ENCODE data around the gene AIRE. TPM values are rescaled to one million over a fixed set of nuclear protein-coding genes. Genes with fewer than 3 reads are reported as not detected.

Gene AIRE
- total RNA-seq, 6 donors from 2014 or later = not detected

DNA sequence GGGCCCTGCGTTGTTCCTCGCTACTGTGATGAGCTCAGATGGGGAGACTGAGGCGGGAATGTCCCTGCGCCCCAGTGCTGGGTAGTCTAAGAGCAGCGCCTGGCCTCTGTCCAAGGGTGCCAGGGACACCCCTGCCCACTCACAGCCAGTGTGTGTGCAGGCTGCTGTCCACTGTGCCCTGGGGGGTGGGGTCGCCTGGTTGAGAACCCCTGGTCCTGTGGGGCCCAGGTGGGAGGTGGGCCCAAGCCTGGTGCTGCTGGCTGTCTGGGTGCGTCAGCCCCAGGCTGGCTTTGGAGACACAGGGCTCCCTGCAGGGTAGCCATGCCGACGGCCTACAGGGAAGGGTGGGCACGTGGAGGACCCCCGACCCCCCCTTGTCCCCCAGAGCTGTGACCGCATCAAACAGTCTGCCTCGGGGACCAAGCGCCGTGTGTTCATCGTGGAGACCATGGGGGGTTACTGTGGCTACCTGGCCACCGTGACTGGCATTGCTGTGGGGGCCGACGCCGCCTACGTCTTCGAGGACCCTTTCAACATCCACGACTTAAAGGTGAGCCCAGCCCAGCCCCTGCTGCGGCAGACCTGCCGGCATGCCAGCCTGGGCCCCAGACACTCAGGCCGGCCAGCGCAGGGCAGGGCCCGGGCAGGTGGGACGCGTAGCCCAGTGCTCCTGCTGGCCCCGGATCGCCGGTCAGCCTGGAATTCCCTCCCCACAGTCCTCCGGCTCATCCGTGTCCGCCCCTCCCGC is 38.6 kb downstream of the AIRE start:
- peak in 1 of 2 donors; percentile 80 for DNase-seq
- ATAC-seq (ENCODE audit: low FRiP score in 2 of 2) = no peak
- no peak for TF ChIP-seq POLR2AphosphoS5 (IDR thresholded peaks at IDR 0.05)
- TF ChIP-seq EP300 (IDR thresholded peaks at IDR 0.05) = no peak
- no peak for TF ChIP-seq POLR2A (IDR thresholded peaks at IDR 0.05)
- TF ChIP-seq, protein P1, sequence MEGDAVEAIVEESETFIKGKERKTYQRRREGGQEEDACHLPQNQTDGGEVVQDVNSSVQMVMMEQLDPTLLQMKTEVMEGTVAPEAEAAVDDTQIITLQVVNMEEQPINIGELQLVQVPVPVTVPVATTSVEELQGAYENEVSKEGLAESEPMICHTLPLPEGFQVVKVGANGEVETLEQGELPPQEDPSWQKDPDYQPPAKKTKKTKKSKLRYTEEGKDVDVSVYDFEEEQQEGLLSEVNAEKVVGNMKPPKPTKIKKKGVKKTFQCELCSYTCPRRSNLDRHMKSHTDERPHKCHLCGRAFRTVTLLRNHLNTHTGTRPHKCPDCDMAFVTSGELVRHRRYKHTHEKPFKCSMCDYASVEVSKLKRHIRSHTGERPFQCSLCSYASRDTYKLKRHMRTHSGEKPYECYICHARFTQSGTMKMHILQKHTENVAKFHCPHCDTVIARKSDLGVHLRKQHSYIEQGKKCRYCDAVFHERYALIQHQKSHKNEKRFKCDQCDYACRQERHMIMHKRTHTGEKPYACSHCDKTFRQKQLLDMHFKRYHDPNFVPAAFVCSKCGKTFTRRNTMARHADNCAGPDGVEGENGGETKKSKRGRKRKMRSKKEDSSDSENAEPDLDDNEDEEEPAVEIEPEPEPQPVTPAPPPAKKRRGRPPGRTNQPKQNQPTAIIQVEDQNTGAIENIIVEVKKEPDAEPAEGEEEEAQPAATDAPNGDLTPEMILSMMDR (IDR thresholded peaks at IDR 0.05) = no peak
- no peak overlapping the region for H3K27ac ChIP-seq
- H3K27me3 ChIP-seq = no peaks in the 10 kb centered on the region
- peaks cover 20 to 90% (median 77%) of the 10 kb centered on the region in 4 donors for H3K36me3 ChIP-seq
- H3K4me3 ChIP-seq = no peak overlapping the region
- no peaks in the 10 kb centered on the region for H3K9me3 ChIP-seq
- no peaks in the 10 kb centered on the region for H3K4me1 ChIP-seq
- WGBS, 2 donors = 85 to 96% methylated on average over 8 to 20 of the region's 37 CpGs

DNA sequence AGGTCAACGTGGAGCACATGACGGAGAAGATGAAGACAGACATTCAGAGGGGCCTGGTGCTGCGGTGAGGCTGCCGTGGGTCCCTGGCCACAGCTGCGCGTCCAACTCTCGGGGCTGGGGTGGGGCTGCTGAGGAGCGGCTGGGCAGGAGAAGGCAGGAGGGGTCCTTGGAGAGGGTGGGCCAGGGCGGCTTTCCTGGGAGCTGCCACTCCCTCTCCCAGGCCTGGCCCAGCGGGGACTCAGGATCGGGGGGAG is 39.1 kb downstream of the AIRE start:
- Histone ChIP-seq H3K4me1 (no peaks in the 10 kb centered on the region), H3K9me3 (no peaks in the 10 kb centered on the region), H3K4me3 (no peak overlapping the region), H3K27ac (no peak overlapping the region), H3K27me3 (no peaks in the 10 kb centered on the region), H3K36me3 (peaks cover 20 to 85% (median 74%) of the 10 kb centered on the region in 4 donors)
- DNase-seq = no peak
- 99 to 100% methylated on average over 2 to 11 of the region's 11 CpGs for WGBS, 2 donors
- ATAC-seq (ENCODE audit: low FRiP score in 2 of 2) = no peak
- TF ChIP-seq, protein P1 (IDR thresholded peaks at IDR 0.05) = no peak
- TF ChIP-seq EP300 (IDR thresholded peaks at IDR 0.05) (no peak), POLR2AphosphoS5 (IDR thresholded peaks at IDR 0.05) (no peak), POLR2A (IDR thresholded peaks at IDR 0.05) (no peak)

DNA sequence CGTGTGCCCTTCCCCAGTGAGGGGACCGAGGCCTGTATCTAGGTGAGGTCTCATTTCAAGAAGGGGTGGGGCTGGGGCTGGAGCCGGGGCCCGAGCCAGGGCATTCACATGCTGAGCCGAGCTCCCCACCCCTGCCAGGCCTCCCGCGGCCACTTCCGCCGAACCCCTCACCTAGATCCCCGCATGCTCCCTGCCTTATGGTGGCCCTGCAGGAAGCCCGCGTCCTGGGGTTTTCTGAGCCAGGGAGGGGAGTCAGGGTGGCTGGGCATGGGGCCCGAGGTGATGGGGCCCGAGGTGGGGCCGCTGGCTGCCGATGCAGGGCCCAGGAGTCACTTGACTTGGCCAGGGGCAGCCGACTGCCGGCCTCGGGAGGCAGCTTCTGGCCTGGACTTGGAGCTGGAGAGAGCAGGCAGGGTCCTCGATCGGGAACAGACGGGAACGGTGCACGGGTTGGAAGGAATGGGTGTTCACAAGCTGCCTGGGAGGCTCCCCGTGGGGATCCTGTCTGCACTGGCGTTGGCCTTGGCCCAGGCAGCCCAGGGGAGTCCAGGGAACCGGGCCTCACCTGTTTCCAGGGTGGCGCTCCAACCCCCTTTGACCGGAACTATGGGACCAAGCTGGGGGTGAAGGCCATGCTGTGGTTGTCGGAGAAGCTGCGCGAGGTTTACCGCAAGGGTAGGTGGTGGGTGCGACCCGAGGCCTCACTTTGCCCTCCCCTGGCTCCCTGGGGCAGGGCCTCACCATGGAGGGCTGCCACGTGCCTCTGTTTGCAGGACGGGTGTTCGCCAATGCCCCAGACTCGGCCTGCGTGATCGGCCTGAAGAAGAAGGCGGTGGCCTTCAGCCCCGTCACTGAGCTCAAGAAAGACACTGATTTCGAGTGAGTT is 40.0 kb downstream of the AIRE start:
- Histone ChIP-seq H3K9me3 (no peaks in the 10 kb centered on the region), H3K36me3 (peaks cover 16 to 80% (median 68%) of the 10 kb centered on the region in 4 donors), H3K27me3 (no peaks in the 10 kb centered on the region), H3K27ac (no peak overlapping the region), H3K4me3 (no peak overlapping the region), H3K4me1 (no peaks in the 10 kb centered on the region)
- DNase-seq = peak in 1 of 2 donors; percentile 81
- ATAC-seq (ENCODE audit: low FRiP score in 2 of 2) = no peak
- 80 to 94% methylated on average over 4 to 42 of the region's 44 CpGs for WGBS, 2 donors
- TF ChIP-seq POLR2AphosphoS5 (IDR thresholded peaks at IDR 0.05) = no peak
- TF ChIP-seq, protein P1 (IDR thresholded peaks at IDR 0.05) = no peak
- TF ChIP-seq EP300 (IDR thresholded peaks at IDR 0.05) = no peak
- TF ChIP-seq POLR2A (IDR thresholded peaks at IDR 0.05) = no peak

DNA sequence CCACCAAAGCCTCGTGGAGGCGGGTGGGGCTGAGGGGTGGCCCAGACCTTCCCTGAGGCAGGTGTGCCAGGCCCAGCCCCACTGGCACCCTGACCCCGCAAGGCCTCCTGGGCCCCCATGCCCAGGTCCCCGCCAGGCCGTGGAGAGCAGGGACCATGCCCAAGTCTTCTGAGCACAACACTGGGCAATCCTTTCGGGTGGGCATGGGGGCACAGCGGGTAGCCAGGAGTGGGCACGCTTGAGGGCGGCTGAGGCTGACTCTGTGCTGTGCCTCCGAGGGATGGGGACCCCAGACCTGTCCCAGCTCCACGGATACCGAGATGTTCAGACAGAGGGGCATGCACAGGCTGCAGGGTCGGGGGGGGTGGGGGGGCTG is 40.6 kb downstream of the AIRE start:
- H3K36me3 ChIP-seq = peaks cover 16 to 76% (median 66%) of the 10 kb centered on the region in 4 donors
- 91% methylated on average over 12 of the region's 13 CpGs; no CpG with 5 or more reads in 1 of the 2 donors for WGBS, 2 donors
- H3K4me3 ChIP-seq = no peak overlapping the region
- no peaks in the 10 kb centered on the region for H3K4me1 ChIP-seq
- H3K27ac ChIP-seq = no peak overlapping the region
- TF ChIP-seq POLR2AphosphoS5 (IDR thresholded peaks at IDR 0.05) (no peak), POLR2A (IDR thresholded peaks at IDR 0.05) (no peak), EP300 (IDR thresholded peaks at IDR 0.05) (no peak)
- TF ChIP-seq, protein P1 (IDR thresholded peaks at IDR 0.05) = no peak
- DNase-seq (no peak), ATAC-seq (ENCODE audit: low FRiP score in 2 of 2) (no peak)
- H3K9me3 ChIP-seq = no peaks in the 10 kb centered on the region
- no peaks in the 10 kb centered on the region for H3K27me3 ChIP-seq

All from upper lobe of left lung (tissue), 6 donors.